Measurements from ENCODE around the gene TGFBRAP1. TPM values are rescaled to one million over a fixed set of nuclear protein-coding genes. Genes with fewer than 3 reads are reported as not detected.

TGFBRAP1 gene
- total and polyA plus RNA-seq, 2 experiments from 2014 or later: 10.4 to 18.3 TPM

DNA sequence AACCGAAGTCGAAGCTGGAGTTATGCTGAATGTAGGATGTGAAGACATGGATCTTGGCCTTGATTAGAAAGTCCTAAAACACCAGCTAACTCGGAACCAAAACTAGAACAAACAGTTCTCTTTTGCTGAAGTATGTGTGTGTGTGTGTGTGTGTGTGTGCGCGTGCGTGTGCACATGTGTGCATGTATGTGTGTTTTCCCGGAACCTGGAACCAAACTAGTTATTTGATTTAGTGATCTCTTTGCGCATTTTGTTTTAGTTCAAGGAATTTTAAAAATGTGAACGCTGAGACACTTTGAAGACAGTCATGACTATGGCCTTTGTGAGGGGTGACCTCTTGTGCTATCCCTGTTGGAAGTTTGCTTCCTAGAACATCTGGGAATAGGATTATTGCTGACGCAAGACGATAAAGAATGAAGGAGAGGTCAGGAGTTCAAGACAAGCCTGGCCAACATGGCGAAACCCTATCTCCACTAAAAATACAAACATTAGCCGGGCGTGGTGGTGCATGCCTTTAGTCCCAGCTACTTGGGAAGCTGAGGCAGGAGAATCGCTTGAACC lies 45.5 kb upstream of the TGFBRAP1 start:
- Histone ChIP-seq H2AFZ (no peak overlapping the region), H4K20me1 (ENCODE audit: insufficient read depth, poor library complexity, severe bottlenecking) (no peaks in the 10 kb centered on the region), H3K79me2 (no peaks in the 10 kb centered on the region), H3K36me3 (replicated peaks; ENCODE audit: insufficient read depth, low read depth) (no peaks in the 10 kb centered on the region), H3K27me3 (no peaks in the 10 kb centered on the region), H3K9me3 (ENCODE audit: low read depth) (no peaks in the 10 kb centered on the region), H3K9me2 (replicated peaks; ENCODE audit: insufficient read depth) (no peaks in the 10 kb centered on the region), H3K4me3 (no peak overlapping the region), H3K4me2 (no peak overlapping the region), H3K4me1 (ENCODE audit: insufficient read depth) (no peaks in the 10 kb centered on the region), H3K27ac (no peak overlapping the region)
- DNase-seq (ENCODE audit: low spot score): no peak
- TF ChIP-seq, protein P1, sequence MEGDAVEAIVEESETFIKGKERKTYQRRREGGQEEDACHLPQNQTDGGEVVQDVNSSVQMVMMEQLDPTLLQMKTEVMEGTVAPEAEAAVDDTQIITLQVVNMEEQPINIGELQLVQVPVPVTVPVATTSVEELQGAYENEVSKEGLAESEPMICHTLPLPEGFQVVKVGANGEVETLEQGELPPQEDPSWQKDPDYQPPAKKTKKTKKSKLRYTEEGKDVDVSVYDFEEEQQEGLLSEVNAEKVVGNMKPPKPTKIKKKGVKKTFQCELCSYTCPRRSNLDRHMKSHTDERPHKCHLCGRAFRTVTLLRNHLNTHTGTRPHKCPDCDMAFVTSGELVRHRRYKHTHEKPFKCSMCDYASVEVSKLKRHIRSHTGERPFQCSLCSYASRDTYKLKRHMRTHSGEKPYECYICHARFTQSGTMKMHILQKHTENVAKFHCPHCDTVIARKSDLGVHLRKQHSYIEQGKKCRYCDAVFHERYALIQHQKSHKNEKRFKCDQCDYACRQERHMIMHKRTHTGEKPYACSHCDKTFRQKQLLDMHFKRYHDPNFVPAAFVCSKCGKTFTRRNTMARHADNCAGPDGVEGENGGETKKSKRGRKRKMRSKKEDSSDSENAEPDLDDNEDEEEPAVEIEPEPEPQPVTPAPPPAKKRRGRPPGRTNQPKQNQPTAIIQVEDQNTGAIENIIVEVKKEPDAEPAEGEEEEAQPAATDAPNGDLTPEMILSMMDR (IDR thresholded peaks at IDR 0.05; ENCODE audit: poor library complexity): no peak
- no peak for TF ChIP-seq EZH2 (IDR thresholded peaks at IDR 0.05; ENCODE audit: borderline replicate concordance)
- TF ChIP-seq EZH2phosphoT487 (IDR thresholded peaks at IDR 0.05; ENCODE audit: low read depth, severe bottlenecking, unreplicated experiment): no peak
- WGBS (ENCODE audit: low lambda C conversion rate, missing lambda C conversion rate): 82% methylated on average over 15 of the region's 15 CpGs

DNA sequence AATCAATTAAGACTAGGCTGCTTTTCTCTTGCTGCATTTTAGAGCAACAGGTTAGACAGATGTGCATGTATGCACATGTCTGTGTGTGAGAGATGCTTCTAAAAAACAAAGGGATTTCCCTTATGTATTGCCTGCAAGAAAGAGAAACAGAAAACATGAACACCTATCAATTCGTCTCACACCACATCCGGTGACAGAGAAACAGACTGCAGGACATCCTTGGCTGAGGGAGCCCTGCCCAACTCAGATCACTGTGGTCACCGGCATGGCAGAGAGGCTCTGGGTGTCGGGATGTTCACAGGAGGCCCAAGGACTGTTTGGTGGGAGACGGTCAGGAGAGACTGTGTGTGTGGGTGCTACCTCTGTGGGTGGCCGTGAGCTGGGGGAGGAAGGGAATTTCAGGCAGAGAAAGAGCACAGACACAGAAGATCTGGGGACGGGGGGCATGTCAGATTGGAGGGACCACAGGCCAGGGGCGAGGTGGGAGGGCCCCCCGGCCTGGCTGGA lies 44.4 kb upstream of the TGFBRAP1 start:
- Histone ChIP-seq H3K4me2 (no peak overlapping the region), H3K79me2 (no peaks in the 10 kb centered on the region), H4K20me1 (ENCODE audit: insufficient read depth, poor library complexity, severe bottlenecking) (no peaks in the 10 kb centered on the region), H3K27me3 (no peaks in the 10 kb centered on the region), H3K36me3 (replicated peaks; ENCODE audit: insufficient read depth, low read depth) (no peaks in the 10 kb centered on the region), H3K9me3 (ENCODE audit: low read depth) (no peaks in the 10 kb centered on the region), H3K4me3 (no peak overlapping the region), H3K9me2 (replicated peaks; ENCODE audit: insufficient read depth) (no peaks in the 10 kb centered on the region), H3K27ac (no peak overlapping the region), H3K4me1 (ENCODE audit: insufficient read depth) (no peaks in the 10 kb centered on the region), H2AFZ (no peak overlapping the region)
- TF ChIP-seq EZH2phosphoT487 (IDR thresholded peaks at IDR 0.05; ENCODE audit: low read depth, severe bottlenecking, unreplicated experiment): no peak
- TF ChIP-seq, protein P1 (IDR thresholded peaks at IDR 0.05; ENCODE audit: poor library complexity): no peak
- TF ChIP-seq EZH2 (IDR thresholded peaks at IDR 0.05; ENCODE audit: borderline replicate concordance): no peak
- 87% methylated on average over 9 of the region's 9 CpGs for WGBS (ENCODE audit: low lambda C conversion rate, missing lambda C conversion rate)
- DNase-seq (ENCODE audit: low spot score): no peak

DNA sequence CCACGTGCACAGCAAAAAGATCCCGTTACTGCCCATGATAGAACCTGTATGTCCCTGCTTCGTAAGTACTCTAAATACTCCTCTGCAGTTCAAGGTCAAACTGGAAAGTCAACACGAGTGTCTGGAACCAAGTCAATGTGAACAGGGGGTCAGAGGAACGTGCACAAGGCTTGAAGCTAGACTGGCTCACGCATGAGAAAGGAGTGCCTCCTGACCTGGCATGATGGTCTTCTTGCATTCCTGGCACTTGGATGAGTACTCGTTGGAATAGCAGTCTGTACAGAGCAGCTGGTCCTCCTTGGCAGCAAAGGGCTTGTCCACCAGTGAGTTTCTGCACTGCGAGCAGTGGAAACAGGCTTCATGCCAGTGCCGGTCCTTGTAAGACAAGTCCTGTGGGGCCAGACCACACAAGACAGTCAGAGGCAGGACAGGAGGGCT lies 43.8 kb upstream of the TGFBRAP1 start:
- no peaks in the 10 kb centered on the region for H4K20me1 ChIP-seq (ENCODE audit: insufficient read depth, poor library complexity, severe bottlenecking)
- no peaks in the 10 kb centered on the region for H3K79me2 ChIP-seq
- H3K27me3 ChIP-seq: no peaks in the 10 kb centered on the region
- no peaks in the 10 kb centered on the region for H3K9me3 ChIP-seq (ENCODE audit: low read depth)
- TF ChIP-seq, protein P1 (IDR thresholded peaks at IDR 0.05; ENCODE audit: poor library complexity): no peak
- TF ChIP-seq EZH2 (IDR thresholded peaks at IDR 0.05; ENCODE audit: borderline replicate concordance): no peak
- no peak for TF ChIP-seq EZH2phosphoT487 (IDR thresholded peaks at IDR 0.05; ENCODE audit: low read depth, severe bottlenecking, unreplicated experiment)
- H3K4me1 ChIP-seq (ENCODE audit: insufficient read depth): no peaks in the 10 kb centered on the region
- WGBS (ENCODE audit: low lambda C conversion rate, missing lambda C conversion rate): 88% methylated on average over 9 of the region's 9 CpGs
- no peak overlapping the region for H2AFZ ChIP-seq
- no peak overlapping the region for H3K27ac ChIP-seq
- H3K4me3 ChIP-seq: no peak overlapping the region
- DNase-seq (ENCODE audit: low spot score): no peak
- no peaks in the 10 kb centered on the region for H3K9me2 ChIP-seq (replicated peaks; ENCODE audit: insufficient read depth)
- no peak overlapping the region for H3K4me2 ChIP-seq
- no peaks in the 10 kb centered on the region for H3K36me3 ChIP-seq (replicated peaks; ENCODE audit: insufficient read depth, low read depth)

All from hepatocyte (in vitro differentiated cells).